GM13976 (cell line): Measurements from ENCODE around the gene RAD23A.
"Not testable (repeated sequence)": the region's sequence is repeated elsewhere in the genome, so short reads cannot be mapped to it uniquely, and the experiment has no call there.

Experiments
- DNase-seq: peaks from one replicate; pipeline ENCODE4 v3.0.0; 2012; ENCODE audit warnings: low spot score
- in situ Hi-C: fragments of 300-500 bp; cut with MboI; formaldehyde crosslinking; loops from one replicate; pipeline ENCODE4 v1.12.0; 2022; ENCODE audit warnings: low sequenced_read_pairs, mixed read lengths, inconsistent platforms; ENCODE audit not compliant: unreplicated experiment
- TF ChIP-seq, protein P1 (sequence below): IDR thresholded peaks from 2 replicates; pipeline ENCODE4 v1.5.1; 2012; ENCODE audit warnings: borderline replicate concordance, mild to moderate bottlenecking; ENCODE audit not compliant: insufficient read depth; ENCODE audit errors: extremely low read depth, missing control alignments, control extremely low read depth

RAD23A gene

DNA sequence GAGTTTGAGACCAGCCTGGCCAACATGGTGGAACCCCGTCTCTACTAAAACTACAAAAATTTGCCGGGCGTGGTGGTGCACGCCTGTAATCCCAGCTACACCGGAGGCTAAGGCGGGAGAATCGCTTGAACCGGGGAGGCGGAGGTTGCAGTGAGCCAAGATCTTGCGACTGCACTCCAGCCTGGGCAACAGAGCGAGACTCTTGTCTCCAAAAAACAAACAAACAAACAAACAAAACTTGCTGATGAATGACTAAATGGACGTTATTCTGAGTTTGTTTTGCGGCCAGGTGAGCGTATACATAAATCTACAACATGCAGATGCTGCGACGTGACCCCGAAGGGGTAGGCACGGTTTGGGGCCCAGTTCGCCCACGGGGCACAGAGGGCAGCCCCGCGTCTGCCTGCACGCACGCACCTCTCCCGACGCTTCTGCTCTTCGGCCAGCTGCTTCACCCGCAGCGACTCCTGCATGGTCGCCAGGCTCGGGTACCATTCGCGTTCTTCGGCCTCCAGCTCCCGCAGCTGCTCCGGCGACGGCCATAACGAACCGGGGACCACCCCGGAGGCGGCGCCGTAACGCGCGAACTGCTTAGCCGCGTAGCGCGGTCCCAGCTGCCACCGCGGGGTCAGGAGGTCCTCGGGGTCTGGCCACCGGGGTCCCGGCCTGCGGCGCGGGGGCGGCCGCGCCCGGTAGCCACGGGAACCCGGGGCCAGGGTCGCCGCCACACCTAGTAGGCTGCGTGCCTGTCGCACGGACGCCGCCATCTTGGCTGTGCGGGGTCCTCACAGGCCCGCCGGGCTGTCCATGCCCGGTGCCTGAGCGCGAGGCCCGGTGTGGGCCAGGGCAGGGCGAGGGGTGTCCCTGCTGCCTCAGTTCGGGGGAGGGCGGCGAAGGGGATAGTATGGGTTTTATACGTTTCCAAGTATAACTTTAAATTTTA lies 11.1 kb downstream of the RAD23A start, which contains the start of gene GADD45GIP1:
Gene GADD45GIP1 (minus strand): TSS at position 778 of the 943 bp plus-strand sequence. CDS start 11 bp downstream, at position 767.
- in situ Hi-C loops = no loop called here
- peak; percentile 89 for DNase-seq
- TF ChIP-seq, protein P1, sequence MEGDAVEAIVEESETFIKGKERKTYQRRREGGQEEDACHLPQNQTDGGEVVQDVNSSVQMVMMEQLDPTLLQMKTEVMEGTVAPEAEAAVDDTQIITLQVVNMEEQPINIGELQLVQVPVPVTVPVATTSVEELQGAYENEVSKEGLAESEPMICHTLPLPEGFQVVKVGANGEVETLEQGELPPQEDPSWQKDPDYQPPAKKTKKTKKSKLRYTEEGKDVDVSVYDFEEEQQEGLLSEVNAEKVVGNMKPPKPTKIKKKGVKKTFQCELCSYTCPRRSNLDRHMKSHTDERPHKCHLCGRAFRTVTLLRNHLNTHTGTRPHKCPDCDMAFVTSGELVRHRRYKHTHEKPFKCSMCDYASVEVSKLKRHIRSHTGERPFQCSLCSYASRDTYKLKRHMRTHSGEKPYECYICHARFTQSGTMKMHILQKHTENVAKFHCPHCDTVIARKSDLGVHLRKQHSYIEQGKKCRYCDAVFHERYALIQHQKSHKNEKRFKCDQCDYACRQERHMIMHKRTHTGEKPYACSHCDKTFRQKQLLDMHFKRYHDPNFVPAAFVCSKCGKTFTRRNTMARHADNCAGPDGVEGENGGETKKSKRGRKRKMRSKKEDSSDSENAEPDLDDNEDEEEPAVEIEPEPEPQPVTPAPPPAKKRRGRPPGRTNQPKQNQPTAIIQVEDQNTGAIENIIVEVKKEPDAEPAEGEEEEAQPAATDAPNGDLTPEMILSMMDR = no peak

DNA sequence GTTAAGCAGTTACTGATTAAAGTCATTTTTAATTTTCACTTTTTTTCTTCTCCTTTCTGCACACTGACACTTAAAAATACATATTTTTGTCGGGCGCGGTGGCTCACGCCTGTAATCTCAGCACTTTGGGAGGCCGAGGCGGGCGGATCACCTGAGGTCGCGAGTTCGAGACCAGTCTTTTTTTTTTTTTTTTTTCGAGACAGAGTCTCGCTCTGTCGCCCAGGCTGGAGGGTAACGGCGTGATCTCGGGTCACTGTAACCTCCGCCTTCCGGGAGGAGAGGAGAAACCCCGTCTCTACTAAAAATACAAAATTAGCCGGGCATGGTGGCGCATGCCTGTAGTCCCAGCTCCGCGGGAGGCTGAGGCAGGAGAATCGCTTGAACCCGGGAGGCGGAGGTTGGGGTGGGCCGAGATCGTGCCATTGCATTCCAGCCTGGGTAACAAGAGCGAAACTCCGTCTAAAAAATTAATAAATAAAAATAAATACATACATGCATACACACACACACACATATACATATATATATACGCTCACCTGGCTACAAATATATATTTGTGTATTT lies 11.8 kb downstream of the RAD23A start:
- in situ Hi-C loops, DNase-seq: not testable (repeated sequence)

DNA sequence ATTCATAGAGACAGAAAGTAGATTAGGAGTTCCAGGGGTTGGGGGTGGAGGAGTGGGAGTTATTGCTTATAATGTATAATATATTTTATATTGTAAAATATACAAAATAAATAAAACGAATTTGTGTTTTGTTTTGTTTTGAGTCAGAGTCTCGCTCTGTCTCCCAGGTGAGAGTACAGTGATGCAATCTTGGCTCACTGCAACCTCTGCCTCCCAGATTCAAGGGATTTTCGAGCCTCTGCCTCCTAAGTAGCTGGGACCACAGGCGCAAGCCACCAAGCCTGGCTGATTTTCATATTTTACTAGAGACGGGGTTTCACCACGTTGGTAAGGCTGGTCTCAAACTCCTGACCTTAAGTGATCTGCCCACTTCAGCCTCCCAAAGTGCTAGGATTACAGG lies 13.8 kb downstream of the RAD23A start:
- no peak for DNase-seq
- in situ Hi-C loops = no loop called here
- TF ChIP-seq, protein P1 = no peak

DNA sequence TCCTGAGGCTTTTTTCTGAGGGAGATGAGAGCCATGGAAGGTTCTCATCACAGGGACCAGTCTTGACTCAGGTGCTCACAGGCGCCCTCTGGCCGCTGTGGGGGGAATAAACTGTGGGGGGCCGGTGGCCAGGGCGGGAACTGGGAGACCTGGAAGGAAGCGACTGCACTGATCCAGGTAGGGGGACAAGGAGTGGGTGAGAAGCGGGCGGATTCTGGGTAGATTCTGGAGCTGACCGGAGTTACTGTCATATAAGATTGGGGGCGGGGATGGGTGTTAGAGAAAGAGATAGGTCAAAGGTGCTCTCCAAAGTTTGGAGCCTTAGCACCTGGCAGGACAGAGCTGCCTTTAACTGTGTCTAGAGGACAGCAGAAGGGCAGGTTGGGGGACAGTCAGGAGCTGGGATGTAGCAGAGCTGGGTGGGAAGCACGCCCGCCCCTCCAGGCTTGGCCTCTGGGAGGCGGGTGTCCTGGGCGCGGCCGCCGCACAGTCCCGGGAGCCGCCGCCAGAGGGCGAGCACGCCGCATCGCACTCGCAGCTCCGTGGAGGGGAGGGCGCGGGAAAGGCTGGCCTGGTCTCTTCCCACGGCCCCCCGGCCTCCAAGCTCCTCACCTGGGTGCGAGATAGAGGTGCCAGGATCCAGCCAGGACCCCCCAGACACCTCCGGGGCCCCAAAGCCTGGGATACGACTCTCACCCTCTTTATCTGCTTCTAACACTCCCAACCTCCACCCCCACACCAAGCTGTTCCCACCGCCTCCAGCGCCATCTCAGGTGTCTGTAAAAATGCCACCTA lies 19.6 kb downstream of the RAD23A start:
- in situ Hi-C loops = no loop called here
- peak; percentile 89 for DNase-seq
- TF ChIP-seq, protein P1 = peak; percentile 100

DNA sequence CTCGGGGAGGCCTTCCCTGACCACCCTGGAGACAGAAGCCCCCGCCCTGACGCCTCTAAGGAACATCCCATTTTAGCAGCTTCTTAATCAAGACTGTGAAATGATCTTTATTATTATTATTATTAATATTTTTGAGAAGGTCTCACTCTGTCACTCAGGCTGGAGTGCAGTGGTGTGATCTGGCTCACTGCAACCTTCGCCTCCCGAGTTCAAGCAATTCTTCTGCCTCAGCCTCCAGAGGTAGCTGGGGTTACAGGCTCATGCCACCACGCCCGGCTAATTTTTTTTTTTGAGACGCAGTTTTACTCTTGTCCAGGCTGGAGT lies 20.1 kb downstream of the RAD23A start:
- in situ Hi-C loops = no loop called here
- no peak for DNase-seq
- TF ChIP-seq, protein P1 = no peak

DNA sequence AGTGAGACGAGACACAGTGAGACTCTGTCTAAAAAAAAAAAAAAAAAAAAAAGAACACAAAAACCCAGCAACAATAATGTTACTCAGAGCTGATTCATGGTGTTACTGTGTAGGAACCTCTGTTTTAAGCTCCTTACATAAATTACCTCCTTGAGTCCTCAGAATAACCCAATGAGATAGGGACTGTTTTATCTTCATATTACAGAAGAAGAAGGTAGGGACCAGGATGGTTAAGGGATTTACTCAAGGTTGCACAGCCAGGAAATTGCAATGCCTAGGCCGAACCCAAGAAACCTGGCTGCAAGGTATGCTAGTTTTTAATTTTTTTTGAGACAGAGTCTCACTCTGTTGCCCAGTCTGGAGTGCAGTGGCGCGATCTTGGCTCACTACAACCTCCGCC lies 22.2 kb downstream of the RAD23A start:
- no peak for DNase-seq
- TF ChIP-seq, protein P1 = no peak
- in situ Hi-C loops = no loop called here

DNA sequence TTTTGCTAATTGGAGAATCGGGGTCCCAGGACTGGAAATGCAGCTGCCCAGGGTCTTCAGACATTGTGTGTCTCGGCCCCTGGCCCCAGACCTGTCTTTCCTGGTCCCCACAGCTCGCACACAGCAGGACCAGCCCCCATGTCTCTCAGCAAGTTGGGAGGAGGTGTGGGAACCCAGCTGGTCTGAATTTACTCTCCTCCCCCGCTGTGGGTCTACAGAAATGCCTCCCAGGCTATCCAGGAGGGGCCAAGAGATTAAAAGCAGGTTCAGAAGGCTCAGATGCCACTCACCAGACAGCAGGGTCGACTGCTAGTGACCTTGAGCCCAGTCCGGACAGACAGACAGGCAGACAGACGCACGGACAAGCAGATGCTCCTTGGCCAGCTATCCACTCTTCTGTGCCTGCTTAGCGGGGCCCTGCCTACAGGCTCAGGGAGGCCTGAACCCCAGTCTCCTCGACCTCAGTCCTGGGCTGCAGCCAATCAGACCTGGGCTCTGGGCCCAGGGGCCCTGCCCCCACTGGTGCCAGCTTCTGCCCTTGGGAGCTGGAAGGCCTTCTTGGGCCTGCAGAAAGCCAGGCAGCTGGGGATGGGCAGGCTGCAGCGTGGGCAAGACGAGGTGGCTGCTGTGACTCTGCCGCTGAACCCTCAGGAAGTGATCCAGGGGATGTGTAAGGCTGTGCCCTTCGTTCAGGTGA lies 23.8 kb downstream of the RAD23A start, which contains the start of gene DAND5:
Gene DAND5 (plus strand): TSS at position 285 of the 697 bp plus-strand sequence. CDS start 85 bp downstream, at position 370.
- in situ Hi-C loops = no loop called here
- DNase-seq = no peak
- TF ChIP-seq, protein P1 = no peak
